ENCODE measurements around the gene ANKRD1. TPM values are rescaled to one million over a fixed set of nuclear protein-coding genes. Genes with fewer than 3 reads are reported as not detected.
A peak's percentile ranks its signal among the peaks of the same experiment; 100 is the strongest.
"Not testable (repeated sequence)": the region's sequence is repeated elsewhere in the genome, so short reads cannot be mapped to it uniquely, and the experiment has no call there.

Gene ANKRD1
- total RNA-seq, 4 donors from 2014 or later, result 18.6 to 168 (median 98.5) TPM

- Histone ChIP-seq H3K4me3 (no peak overlapping the region), H3K36me3 (peaks cover 0 to 3% of the 10 kb centered on the region in 2 donors), H3K9me3 (no peaks in the 10 kb centered on the region), H3K27ac (peak overlapping the region in 3 of 4 donors; percentile 27 to 70 (median 56)), H3K27me3 (no peaks in the 10 kb centered on the region), H3K4me1 (no peaks in the 10 kb centered on the region)
- TF ChIP-seq POLR2A (IDR thresholded peaks at IDR 0.05) (no peak), CTCF (IDR thresholded peaks at IDR 0.05 in 4 of 5, conservative IDR thresholded peaks at IDR 0.05 in 1 of 5) (no peak)
- ATAC-seq, result no peak
- no peak for DNase-seq
- intact Hi-C loops (cut with DNase I; ENCODE audit: low total_unique reads), result no loop called here
- in situ Hi-C loops (cut with MboI; ENCODE audit: low sequenced_read_pairs in 4 of 4), result loop anchor here (5.0 to 10.0 kb wide), 5 partner anchors 53 to 343 kb away; no protein-coding TSS in a partner anchor
These were observed 8.7 kb downstream of the ANKRD1 start for GRCh38 chr10:90912174-90912573.

- Histone ChIP-seq H3K36me3 (no peaks in the 10 kb centered on the region), H3K27ac (peak overlapping the region in 3 of 4 donors; percentile 27 to 70 (median 56)), H3K4me1 (no peaks in the 10 kb centered on the region), H3K4me3 (no peak overlapping the region), H3K9me3 (no peaks in the 10 kb centered on the region), H3K27me3 (no peaks in the 10 kb centered on the region)
- in situ Hi-C loops (cut with MboI; ENCODE audit: low sequenced_read_pairs in 4 of 4), result loop anchor here (5.0 to 10.0 kb wide), 5 partner anchors 53 to 343 kb away; no protein-coding TSS in a partner anchor
- TF ChIP-seq CTCF (IDR thresholded peaks at IDR 0.05 in 4 of 5, conservative IDR thresholded peaks at IDR 0.05 in 1 of 5) (peak; percentile 81 to 89 (median 85)), POLR2A (IDR thresholded peaks at IDR 0.05) (no peak)
- intact Hi-C loops (cut with DNase I; ENCODE audit: low total_unique reads), result loop anchor here (1.0 kb wide), 2 partner anchors 59 to 340 kb away; no protein-coding TSS in a partner anchor
- DNase-seq, result peak; percentile 37 to 69
- ATAC-seq, result peak; percentile 94 to 95
These were observed 9.5 kb downstream of the ANKRD1 start for GRCh38 chr10:90911133-90912051.

- no peak overlapping the region for H3K4me3 ChIP-seq
- TF ChIP-seq CTCF (IDR thresholded peaks at IDR 0.05 in 4 of 5, conservative IDR thresholded peaks at IDR 0.05 in 1 of 5) (no peak), POLR2A (IDR thresholded peaks at IDR 0.05) (no peak)
- H3K27me3 ChIP-seq, result no peaks in the 10 kb centered on the region
- no peak overlapping the region for H3K27ac ChIP-seq
- ATAC-seq (no peak), DNase-seq (no peak)
- peaks cover 0 to 8% of the 10 kb centered on the region in 2 donors for H3K36me3 ChIP-seq
- H3K9me3 ChIP-seq, result no peaks in the 10 kb centered on the region
- in situ Hi-C loops (cut with MboI; ENCODE audit: low sequenced_read_pairs in 4 of 4) (no loop called here), intact Hi-C loops (cut with DNase I; ENCODE audit: low total_unique reads) (no loop called here)
- no peaks in the 10 kb centered on the region for H3K4me1 ChIP-seq
These were observed 14.3 kb downstream of the ANKRD1 start for GRCh38 chr10:90906596-90906995.

- in situ Hi-C loops (cut with MboI; ENCODE audit: low sequenced_read_pairs in 4 of 4), result no loop called here
- TF ChIP-seq POLR2A (IDR thresholded peaks at IDR 0.05) (no peak), CTCF (IDR thresholded peaks at IDR 0.05 in 4 of 5, conservative IDR thresholded peaks at IDR 0.05 in 1 of 5) (no peak)
- no peaks in the 10 kb centered on the region for H3K4me1 ChIP-seq
- H3K27me3 ChIP-seq, result no peaks in the 10 kb centered on the region
- H3K36me3 ChIP-seq, result peaks cover 0 to 14% of the 10 kb centered on the region in 2 donors
- ATAC-seq (no peak), DNase-seq (no peak)
- intact Hi-C loops (cut with DNase I; ENCODE audit: low total_unique reads), result no loop called here
- no peak overlapping the region for H3K4me3 ChIP-seq
- H3K27ac ChIP-seq, result no peak overlapping the region
- no peaks in the 10 kb centered on the region for H3K9me3 ChIP-seq
These were observed 15.0 kb downstream of the ANKRD1 start for GRCh38 chr10:90905925-90906324.

GRCh38 chr10:90896916-90897315 lies 24.0 kb downstream of the ANKRD1 start:
- H3K4me1 ChIP-seq; H3K27ac ChIP-seq; DNase-seq; ATAC-seq; intact Hi-C loops (cut with DNase I; ENCODE audit: low total_unique reads); H3K27me3 ChIP-seq; in situ Hi-C loops (cut with MboI; ENCODE audit: low sequenced_read_pairs in 4 of 4); H3K4me3 ChIP-seq; H3K9me3 ChIP-seq: not testable (repeated sequence)
- peaks cover 0 to 47% of the 10 kb centered on the region in 2 donors for H3K36me3 ChIP-seq
